Measurements from ENCODE around the gene SNX21. TPM values are rescaled to one million over a fixed set of nuclear protein-coding genes. Genes with fewer than 3 reads are reported as not detected.

Gene SNX21
- total RNA-seq, 2 experiments from 2014 or later: 0.36 to 0.89 TPM

DNA sequence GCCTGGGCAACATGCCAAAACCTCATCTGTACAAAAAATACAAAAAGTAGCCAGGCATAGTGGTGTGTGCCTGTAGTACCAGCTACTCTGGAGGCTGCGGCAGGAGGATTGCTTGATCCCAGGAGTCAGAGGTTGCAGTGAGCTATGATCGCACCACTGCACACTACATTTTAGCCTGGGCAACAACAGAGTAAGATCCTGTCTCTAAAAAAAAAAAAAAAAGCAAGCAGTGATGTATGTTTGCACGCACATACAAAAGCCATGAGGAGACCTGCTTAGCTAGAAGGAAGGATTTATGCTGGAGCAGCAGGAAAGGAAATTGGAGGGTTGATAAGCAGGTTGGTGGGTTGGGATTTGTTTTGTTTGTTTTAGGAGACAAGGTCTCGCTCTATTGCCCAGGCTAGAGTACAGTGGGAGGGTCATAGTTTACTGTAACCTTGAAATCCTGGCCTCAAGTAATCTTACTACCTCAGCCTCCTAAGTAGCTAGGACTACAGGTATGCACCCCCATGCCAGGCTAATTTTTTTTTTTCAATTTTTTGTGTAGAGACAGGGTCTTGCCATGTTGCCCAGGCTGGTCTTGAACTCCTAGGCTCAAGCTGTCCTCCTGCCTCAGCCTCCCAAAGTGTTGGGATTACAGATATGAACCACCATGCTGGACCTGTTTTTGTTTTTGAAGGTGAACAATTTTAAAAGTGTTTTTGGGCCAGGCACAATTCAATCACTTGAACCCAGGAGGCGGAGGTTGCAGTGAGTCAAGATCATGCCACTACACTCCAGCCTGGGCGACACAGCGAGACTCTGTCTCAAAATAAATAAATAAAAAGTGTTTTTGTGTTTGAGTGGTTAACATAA lies 27.8 kb downstream of the SNX21 start:
- ATAC-seq (ENCODE audit: poor library complexity) (no peak), DNase-seq (no peak)
- Mint-ChIP-seq H3K27me3 (no peaks in the 10 kb centered on the region), H3K4me3 (no peak overlapping the region), H3K36me3 (ENCODE audit: low read depth) (peaks cover 13% of the 10 kb centered on the region), H3K4me1 (ENCODE audit: low read depth) (peaks cover 28% of the 10 kb centered on the region), H3K9me3 (no peaks in the 10 kb centered on the region), H3K27ac (no peak overlapping the region)
- H3K4me3 ChIP-seq (ENCODE audit: low read length): no peak overlapping the region
- ChIA-PET POLR2A (no interaction called here), CTCF (interaction anchor here (0.7 kb wide), 1 partner anchor 55 kb away, joined by 3 read pairs; no protein-coding TSS in a partner anchor)
- H3K27me3 ChIP-seq (ENCODE audit: control insufficient read depth in 1 of 2, insufficient read depth in 2 of 2, low read length in 2 of 2): no peaks in the 10 kb centered on the region
- no peak overlapping the region for H3K27ac ChIP-seq (ENCODE audit: low read depth in 1 of 2, low read length in 2 of 2)
- intact Hi-C loops (cut with DNase I, micrococcal nuclease): no loop called here
- H3K36me3 ChIP-seq (ENCODE audit: insufficient read depth, low read length): peaks cover 2% of the 10 kb centered on the region
- no peaks in the 10 kb centered on the region for H3K9me3 ChIP-seq (ENCODE audit: control insufficient read depth in 1 of 2, insufficient read depth in 1 of 2, low read length in 2 of 2)
- TF ChIP-seq, protein P1, sequence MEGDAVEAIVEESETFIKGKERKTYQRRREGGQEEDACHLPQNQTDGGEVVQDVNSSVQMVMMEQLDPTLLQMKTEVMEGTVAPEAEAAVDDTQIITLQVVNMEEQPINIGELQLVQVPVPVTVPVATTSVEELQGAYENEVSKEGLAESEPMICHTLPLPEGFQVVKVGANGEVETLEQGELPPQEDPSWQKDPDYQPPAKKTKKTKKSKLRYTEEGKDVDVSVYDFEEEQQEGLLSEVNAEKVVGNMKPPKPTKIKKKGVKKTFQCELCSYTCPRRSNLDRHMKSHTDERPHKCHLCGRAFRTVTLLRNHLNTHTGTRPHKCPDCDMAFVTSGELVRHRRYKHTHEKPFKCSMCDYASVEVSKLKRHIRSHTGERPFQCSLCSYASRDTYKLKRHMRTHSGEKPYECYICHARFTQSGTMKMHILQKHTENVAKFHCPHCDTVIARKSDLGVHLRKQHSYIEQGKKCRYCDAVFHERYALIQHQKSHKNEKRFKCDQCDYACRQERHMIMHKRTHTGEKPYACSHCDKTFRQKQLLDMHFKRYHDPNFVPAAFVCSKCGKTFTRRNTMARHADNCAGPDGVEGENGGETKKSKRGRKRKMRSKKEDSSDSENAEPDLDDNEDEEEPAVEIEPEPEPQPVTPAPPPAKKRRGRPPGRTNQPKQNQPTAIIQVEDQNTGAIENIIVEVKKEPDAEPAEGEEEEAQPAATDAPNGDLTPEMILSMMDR (IDR thresholded peaks at IDR 0.05): no peak
- H3K4me1 ChIP-seq (ENCODE audit: insufficient read depth, low read length): peaks cover 18% of the 10 kb centered on the region

DNA sequence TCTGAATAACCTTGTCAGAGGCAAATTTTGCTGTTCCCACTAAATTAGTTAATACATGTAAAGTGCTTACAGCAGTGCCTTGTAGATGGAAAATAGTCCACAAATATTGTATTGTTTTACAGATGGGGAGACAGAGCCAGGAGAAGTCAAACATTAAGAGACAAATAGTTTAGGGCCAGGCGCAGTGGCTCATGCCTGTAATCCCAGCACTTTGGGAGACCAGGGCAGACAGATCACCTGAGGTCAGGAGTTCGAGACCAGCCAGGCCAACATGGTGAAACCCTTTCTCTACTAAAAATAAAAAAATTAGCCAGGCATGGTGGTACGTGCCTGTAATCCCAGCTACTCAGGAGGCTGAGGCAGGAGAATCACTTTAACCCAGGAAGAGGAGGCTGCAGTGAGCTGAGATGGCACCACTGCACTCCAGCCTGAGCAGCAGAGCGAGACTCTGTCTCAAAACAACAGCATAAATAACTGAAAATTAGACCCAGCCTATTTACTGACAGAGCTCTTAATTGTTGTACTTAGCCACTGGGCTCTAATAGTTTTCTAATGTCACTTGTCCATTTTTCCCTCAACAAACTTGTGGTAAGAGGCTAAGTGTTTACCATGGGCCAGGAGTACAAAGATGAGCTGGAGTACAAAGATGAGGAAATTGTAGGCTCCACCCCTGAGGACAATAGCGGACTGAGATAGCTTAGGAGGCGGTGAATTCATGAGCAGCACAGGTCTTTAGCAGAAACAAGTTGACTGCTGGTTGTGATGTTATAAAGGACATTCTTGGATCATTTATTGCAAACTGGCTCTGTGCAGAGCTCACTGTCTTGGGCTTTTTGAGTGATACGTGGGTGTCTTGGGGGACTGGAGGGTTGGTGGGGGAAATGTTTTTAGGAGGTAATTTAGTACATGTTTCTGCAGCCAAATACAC lies 30.2 kb downstream of the SNX21 start:
- ChIA-PET POLR2A (no interaction called here), CTCF (no interaction called here)
- no peaks in the 10 kb centered on the region for H3K9me3 ChIP-seq (ENCODE audit: control insufficient read depth in 1 of 2, insufficient read depth in 1 of 2, low read length in 2 of 2)
- H3K4me1 ChIP-seq (ENCODE audit: insufficient read depth, low read length): no peaks in the 10 kb centered on the region
- H3K36me3 ChIP-seq (ENCODE audit: insufficient read depth, low read length): peaks cover 2% of the 10 kb centered on the region
- Mint-ChIP-seq H3K27me3 (no peaks in the 10 kb centered on the region), H3K36me3 (ENCODE audit: low read depth) (no peaks in the 10 kb centered on the region), H3K4me1 (ENCODE audit: low read depth) (peaks cover 6% of the 10 kb centered on the region), H3K4me3 (no peak overlapping the region), H3K27ac (no peak overlapping the region), H3K9me3 (no peaks in the 10 kb centered on the region)
- intact Hi-C loops (cut with DNase I, micrococcal nuclease): no loop called here
- no peak overlapping the region for H3K27ac ChIP-seq (ENCODE audit: low read depth in 1 of 2, low read length in 2 of 2)
- ATAC-seq (ENCODE audit: poor library complexity) (no peak), DNase-seq (no peak)
- TF ChIP-seq, protein P1 (IDR thresholded peaks at IDR 0.05): no peak
- no peaks in the 10 kb centered on the region for H3K27me3 ChIP-seq (ENCODE audit: control insufficient read depth in 1 of 2, insufficient read depth in 2 of 2, low read length in 2 of 2)
- no peak overlapping the region for H3K4me3 ChIP-seq (ENCODE audit: low read length)

DNA sequence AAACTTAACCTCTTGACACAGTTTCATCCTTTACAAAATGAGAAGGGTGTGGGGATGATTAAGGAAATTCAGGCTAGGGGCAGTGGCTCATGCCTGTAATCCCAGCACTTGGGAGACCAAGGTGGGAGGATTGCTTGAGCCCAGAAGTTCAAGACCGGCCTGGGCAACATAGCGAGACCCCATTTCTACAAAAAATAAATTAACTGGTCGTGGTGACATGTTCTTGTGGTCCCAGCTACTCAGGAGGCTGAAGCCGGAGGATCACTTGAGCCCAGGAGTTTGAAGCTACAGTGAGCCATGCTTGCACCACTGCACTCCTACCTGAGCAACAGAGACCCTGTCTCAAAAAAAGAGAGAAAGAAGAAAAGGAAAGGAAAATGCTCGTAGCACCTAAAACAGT lies 32.9 kb downstream of the SNX21 start:
- ChIA-PET POLR2A (no interaction called here), CTCF (no interaction called here)
- Histone ChIP-seq H3K27me3 (ENCODE audit: control insufficient read depth in 1 of 2, insufficient read depth in 2 of 2, low read length in 2 of 2) (no peaks in the 10 kb centered on the region), H3K36me3 (ENCODE audit: insufficient read depth, low read length) (peaks cover 2% of the 10 kb centered on the region), H3K9me3 (ENCODE audit: control insufficient read depth in 1 of 2, insufficient read depth in 1 of 2, low read length in 2 of 2) (no peaks in the 10 kb centered on the region), H3K4me1 (ENCODE audit: insufficient read depth, low read length) (no peaks in the 10 kb centered on the region), H3K27ac (ENCODE audit: low read depth in 1 of 2, low read length in 2 of 2) (no peak overlapping the region), H3K4me3 (ENCODE audit: low read length) (no peak overlapping the region)
- TF ChIP-seq, protein P1 (IDR thresholded peaks at IDR 0.05): no peak
- H3K4me3 Mint-ChIP-seq: no peak overlapping the region
- no peak for DNase-seq
- no peak overlapping the region for H3K27ac Mint-ChIP-seq
- H3K36me3 Mint-ChIP-seq (ENCODE audit: low read depth): no peaks in the 10 kb centered on the region
- H3K9me3 Mint-ChIP-seq: no peaks in the 10 kb centered on the region
- no peaks in the 10 kb centered on the region for H3K27me3 Mint-ChIP-seq
- intact Hi-C loops (cut with DNase I, micrococcal nuclease): no loop called here
- no peak for ATAC-seq (ENCODE audit: poor library complexity)
- H3K4me1 Mint-ChIP-seq (ENCODE audit: low read depth): no peaks in the 10 kb centered on the region
